BE2C (cell line): Measurements from ENCODE around the gene PRSS38.

Experiments used
- DNase-seq: peaks from one replicate; pipeline ENCODE4 v3.0.0-alpha.2; 2020
- H3K27me3 ChIP-seq: fragments of 250-450 bp; sonication (Bioruptor Pico); 2 replicates; pipeline ENCODE4 v1.5.1; 2020; ENCODE audit warnings: mild to moderate bottlenecking
- H3K36me3 ChIP-seq: fragments of 250-450 bp; sonication (Bioruptor Pico); 2 replicates; pipeline ENCODE4 v1.5.1; 2020; ENCODE audit warnings: mild to moderate bottlenecking
- H3K4me1 ChIP-seq: fragments of 250-450 bp; sonication (Bioruptor Pico); 2 replicates; pipeline ENCODE4 v1.5.1; 2020
- H3K4me3 ChIP-seq: 2 replicates; pipeline ENCODE4 v1.5.1; 2011; ENCODE audit warnings: low read depth, low read length
- H3K9me3 ChIP-seq: fragments of 250-450 bp; sonication (Bioruptor Pico); 2 replicates; pipeline ENCODE4 v1.5.1; 2020
- TF ChIP-seq, protein P1 (sequence below): IDR thresholded peaks from 2 replicates; pipeline ENCODE4 v1.5.1; 2012; ENCODE audit warnings: mild to moderate bottlenecking, low read depth, low read length

Gene PRSS38

DNA sequence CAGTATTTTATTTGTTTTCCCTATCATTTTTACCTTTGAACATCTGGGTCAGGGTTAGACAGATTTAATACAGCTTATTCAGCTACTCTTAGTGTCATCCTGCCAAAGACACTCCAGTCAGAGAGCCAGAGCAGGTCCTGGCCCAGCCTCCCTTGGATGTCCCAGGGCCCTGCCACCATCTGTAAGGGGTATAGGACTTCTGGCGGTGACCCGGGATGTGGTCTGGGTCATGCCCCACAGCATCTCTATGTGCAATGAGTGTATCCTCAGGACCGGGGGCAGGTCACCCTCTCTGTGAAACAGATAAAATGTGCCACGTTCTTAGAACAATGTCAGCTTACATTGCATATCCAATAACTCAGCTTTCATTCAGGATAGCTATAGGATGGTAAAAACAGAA, 37.8 kb upstream of the PRSS38 start:
- no peak for DNase-seq
- Histone ChIP-seq H3K4me3 (no peak overlapping the region), H3K27me3 (no peaks in the 10 kb centered on the region), H3K9me3 (no peaks in the 10 kb centered on the region), H3K36me3 (no peaks in the 10 kb centered on the region), H3K4me1 (no peaks in the 10 kb centered on the region)
- TF ChIP-seq, protein P1, sequence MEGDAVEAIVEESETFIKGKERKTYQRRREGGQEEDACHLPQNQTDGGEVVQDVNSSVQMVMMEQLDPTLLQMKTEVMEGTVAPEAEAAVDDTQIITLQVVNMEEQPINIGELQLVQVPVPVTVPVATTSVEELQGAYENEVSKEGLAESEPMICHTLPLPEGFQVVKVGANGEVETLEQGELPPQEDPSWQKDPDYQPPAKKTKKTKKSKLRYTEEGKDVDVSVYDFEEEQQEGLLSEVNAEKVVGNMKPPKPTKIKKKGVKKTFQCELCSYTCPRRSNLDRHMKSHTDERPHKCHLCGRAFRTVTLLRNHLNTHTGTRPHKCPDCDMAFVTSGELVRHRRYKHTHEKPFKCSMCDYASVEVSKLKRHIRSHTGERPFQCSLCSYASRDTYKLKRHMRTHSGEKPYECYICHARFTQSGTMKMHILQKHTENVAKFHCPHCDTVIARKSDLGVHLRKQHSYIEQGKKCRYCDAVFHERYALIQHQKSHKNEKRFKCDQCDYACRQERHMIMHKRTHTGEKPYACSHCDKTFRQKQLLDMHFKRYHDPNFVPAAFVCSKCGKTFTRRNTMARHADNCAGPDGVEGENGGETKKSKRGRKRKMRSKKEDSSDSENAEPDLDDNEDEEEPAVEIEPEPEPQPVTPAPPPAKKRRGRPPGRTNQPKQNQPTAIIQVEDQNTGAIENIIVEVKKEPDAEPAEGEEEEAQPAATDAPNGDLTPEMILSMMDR, result no peak

DNA sequence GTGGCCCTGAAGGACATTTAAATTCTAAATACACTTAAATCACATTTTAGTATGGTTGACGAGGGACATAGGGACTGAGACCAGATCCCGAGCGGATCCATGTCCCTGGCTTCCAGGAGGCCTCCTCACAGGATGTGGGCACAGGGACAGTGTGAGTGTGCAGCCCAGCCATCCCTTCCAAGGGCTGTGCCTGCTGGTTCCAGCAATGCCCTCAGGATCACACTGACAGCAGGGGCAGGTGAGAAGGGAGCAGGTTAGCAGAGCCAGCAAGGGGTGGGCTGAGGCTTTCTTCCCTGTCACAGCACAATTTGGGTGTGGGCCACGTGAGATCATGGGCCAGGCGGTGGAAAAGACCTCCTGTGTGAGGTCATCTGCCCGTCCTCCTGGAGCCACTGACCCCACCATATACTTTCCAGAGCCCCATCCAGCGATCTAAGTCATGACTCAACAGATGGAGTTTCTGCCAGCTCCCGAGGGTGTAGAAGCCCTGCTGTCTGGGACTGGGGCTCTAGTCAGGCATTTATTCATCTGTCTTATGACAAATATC, 37.0 kb upstream of the PRSS38 start:
- H3K36me3 ChIP-seq, result no peaks in the 10 kb centered on the region
- no peak for DNase-seq
- no peaks in the 10 kb centered on the region for H3K4me1 ChIP-seq
- H3K27me3 ChIP-seq, result no peaks in the 10 kb centered on the region
- TF ChIP-seq, protein P1, result no peak
- H3K9me3 ChIP-seq, result no peaks in the 10 kb centered on the region
- H3K4me3 ChIP-seq, result no peak overlapping the region

DNA sequence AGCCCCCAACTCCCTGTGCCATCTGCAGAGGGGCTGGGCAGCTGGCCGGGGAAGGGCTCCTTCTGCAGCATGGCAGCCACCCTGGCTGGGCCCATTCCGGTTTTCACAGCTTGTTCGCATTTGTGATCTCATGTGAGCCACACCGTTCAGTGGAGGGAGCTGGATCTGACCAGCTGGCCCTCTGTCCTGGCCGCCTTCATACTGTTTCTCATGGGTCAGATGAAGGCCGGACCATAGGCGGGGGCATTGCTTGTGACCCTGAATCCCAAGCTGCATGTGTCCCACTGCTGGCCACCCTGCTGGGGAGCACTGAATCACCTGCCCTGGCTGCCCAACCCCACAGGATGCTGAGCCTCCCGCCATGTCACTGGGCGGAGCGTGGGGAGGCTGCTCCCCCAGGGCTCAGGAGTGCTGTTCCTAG, 36.4 kb upstream of the PRSS38 start:
- no peaks in the 10 kb centered on the region for H3K27me3 ChIP-seq
- H3K36me3 ChIP-seq, result no peaks in the 10 kb centered on the region
- no peak overlapping the region for H3K4me3 ChIP-seq
- H3K4me1 ChIP-seq, result no peaks in the 10 kb centered on the region
- no peaks in the 10 kb centered on the region for H3K9me3 ChIP-seq
- DNase-seq, result no peak
- TF ChIP-seq, protein P1, result no peak

DNA sequence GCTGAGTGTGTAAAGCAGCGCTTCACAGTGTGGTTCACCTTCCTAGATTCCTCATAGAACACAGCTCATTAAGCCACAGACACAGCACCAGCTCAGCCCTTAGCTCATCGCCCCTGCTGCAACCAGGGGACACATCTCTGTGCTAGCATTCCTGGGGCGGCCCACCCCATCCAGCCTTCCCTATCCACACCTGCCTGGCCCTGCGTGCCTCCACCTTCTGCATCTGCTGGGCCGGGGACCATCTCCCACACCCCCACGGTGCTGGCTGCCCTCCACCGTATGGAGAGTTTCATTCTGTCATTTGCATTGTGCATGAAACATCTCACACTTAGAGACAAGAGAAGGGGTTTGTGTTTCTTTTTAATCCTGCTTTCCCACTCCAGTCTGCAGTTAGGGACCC, 35.8 kb upstream of the PRSS38 start:
- H3K4me3 ChIP-seq, result no peak overlapping the region
- no peaks in the 10 kb centered on the region for H3K4me1 ChIP-seq
- H3K9me3 ChIP-seq, result no peaks in the 10 kb centered on the region
- DNase-seq, result no peak
- no peaks in the 10 kb centered on the region for H3K36me3 ChIP-seq
- no peaks in the 10 kb centered on the region for H3K27me3 ChIP-seq
- TF ChIP-seq, protein P1, result no peak

DNA sequence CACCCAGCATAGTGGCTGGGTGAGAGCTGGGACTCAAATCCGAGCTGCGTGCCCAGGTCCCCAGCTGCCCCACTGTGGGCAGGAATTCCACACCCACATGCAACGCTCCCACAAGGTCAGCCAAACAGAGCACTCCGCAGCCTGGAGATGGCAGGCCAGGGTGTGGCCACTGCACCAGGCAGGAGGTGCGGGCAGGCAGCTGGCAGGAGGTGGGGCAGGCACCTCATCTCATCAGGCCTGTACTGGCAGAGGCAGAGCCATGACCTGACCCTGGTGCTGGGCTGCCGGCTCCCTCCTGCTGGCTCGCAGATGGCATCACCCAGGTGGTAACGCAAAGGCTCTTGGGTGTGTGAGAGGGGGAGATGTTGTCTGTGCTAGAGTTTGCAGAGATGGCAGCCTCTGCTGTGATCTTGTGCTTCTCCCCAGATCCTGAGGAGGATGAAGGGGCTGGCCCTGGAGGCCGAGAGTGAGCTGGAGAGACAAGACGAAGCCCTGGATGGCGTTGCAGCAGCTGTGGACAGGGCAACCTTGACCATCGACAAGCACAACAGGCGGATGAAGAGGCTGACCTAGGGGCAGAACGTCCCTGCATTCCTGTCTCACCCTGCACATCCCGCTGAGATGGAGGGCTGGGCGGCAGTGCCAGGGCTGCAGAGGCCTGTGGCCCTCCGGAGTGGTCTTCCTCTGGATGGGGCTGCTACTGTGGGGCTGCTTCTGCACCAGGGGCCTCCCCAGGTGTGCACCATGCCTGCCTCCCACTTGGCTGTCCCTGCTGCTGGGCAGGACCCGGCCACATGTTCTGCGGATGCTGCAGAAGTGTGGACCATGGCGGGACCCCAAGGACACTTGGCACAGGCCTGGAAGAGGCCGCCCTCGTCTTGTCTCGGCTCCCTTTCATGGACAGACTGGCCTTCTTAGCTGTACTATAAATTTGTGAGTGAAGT, 35.1 kb upstream of the PRSS38 start:
- Histone ChIP-seq H3K27me3 (no peaks in the 10 kb centered on the region), H3K4me3 (no peak overlapping the region), H3K4me1 (no peaks in the 10 kb centered on the region), H3K9me3 (no peaks in the 10 kb centered on the region), H3K36me3 (no peaks in the 10 kb centered on the region)
- TF ChIP-seq, protein P1, result no peak
- no peak for DNase-seq
